Immature natural killer cell (primary cell): ENCODE measurements around the gene PRPF40A. TPM values are rescaled to one million over a fixed set of nuclear protein-coding genes. Genes with fewer than 3 reads are reported as not detected.
A peak's percentile ranks its signal among the peaks of the same experiment; 100 is the strongest.
"Not testable (repeated sequence)": the region's sequence is repeated elsewhere in the genome, so short reads cannot be mapped to it uniquely, and the experiment has no call there.

Experiments
- DNase-seq, 3 donors: peaks; one replicate each; pipeline ENCODE4 v3.0.0; 2022; ENCODE audit warnings: mixed read lengths in 1 of 3
- H3K27ac Mint-ChIP-seq, 6 donors: one replicate each; pipeline ENCODE4 v1.8.0; 2020; ENCODE audit warnings: mixed read lengths in 6 of 6, mild to moderate bottlenecking in 5 of 6, inconsistent platforms in 4 of 6, moderate library complexity in 3 of 6
- H3K27me3 Mint-ChIP-seq, 3 donors: one replicate each; pipeline ENCODE4 v1.8.0; 2020 to 2021; ENCODE audit warnings: low read depth in 3 of 3, mild to moderate bottlenecking in 3 of 3, mixed read lengths in 3 of 3, moderate library complexity in 3 of 3, inconsistent platforms in 1 of 3
- H3K36me3 Mint-ChIP-seq, 3 donors: one replicate each; pipeline ENCODE4 v1.8.0; 2020; ENCODE audit warnings: mixed read lengths in 3 of 3, inconsistent platforms in 2 of 3, mild to moderate bottlenecking in 2 of 3
- H3K4me1 Mint-ChIP-seq, 2 donors: one replicate each; pipeline ENCODE4 v1.8.0; 2020; ENCODE audit warnings: inconsistent platforms in 2 of 2, mild to moderate bottlenecking in 2 of 2, mixed read lengths in 2 of 2, moderate library complexity in 1 of 2
- H3K4me3 Mint-ChIP-seq, 5 donors: one replicate each; pipeline ENCODE4 v1.8.0; 2020; ENCODE audit warnings: mild to moderate bottlenecking in 5 of 5, mixed read lengths in 5 of 5, inconsistent platforms in 3 of 5, moderate library complexity in 3 of 5
- H3K9me3 Mint-ChIP-seq, 6 donors: one replicate each; pipeline ENCODE4 v1.8.0; 2020; ENCODE audit warnings: mild to moderate bottlenecking in 6 of 6, mixed read lengths in 6 of 6, inconsistent platforms in 4 of 6, moderate library complexity in 3 of 6
- polyA plus RNA-seq, 3 donors: library from polyadenylated mRNA; unstranded; fragments of 300-500 nt; fragmentation: Illumina TruSeq; gene quantifications; one replicate each; pipeline ENCODE4 v1.2.3, GENCODE V29; 2021

PRPF40A gene
- 100 to 1,000 TPM in 1 of 3 donors, 10 to 100 TPM in 2; 76.1 to 132 (median 85.7) TPM for polyA plus RNA-seq

DNA sequence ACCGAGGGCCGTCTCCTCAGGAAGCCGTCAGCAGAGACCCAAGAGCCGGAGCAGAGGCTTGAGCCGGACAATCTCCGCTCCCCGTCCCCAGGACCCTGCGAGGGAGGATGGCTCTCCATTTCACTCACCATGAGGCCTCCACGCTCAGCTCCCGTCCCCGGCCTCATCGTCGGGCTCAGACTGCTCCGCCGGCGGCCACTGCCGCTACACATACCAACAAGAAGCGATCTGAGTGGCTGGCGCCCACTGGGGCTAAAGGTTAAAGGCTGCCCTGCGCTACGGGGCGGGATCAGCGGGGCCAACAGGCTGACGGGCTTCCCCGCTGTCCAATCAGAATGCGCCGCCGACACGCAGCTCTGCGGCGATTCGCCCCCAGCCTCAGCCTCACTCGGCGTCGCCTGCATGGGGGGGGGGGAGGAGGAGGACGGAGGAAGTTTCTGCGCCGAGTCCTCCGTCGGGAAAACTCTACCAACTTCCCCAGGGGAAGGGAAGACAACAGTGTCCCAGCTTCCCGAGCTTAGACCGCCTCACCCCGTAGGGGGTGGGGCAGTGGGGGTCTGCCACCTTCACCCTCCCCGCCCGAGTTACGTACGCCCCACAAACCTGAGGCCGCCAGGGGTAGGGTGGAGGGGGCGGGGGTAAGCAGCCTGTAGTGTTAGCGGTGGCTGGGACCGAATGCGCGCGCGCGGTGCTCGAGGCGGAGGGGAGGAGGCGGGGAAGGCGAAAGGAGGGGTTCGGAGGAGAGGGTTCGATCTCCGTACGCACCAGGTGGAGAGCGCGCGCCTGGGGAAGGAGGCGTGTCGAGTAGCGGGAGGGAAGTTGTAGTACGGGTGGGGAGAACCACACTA is at the start of gene PRPF40A:
Gene PRPF40A (minus strand): TSS at position 234 of the 848 bp plus-strand sequence. CDS start 22 bp downstream, at position 212.
- Mint-ChIP-seq H3K36me3 (no peaks in the 10 kb centered on the region), H3K4me1 (peaks cover 44 to 81% of the 10 kb centered on the region in 2 donors)

DNA sequence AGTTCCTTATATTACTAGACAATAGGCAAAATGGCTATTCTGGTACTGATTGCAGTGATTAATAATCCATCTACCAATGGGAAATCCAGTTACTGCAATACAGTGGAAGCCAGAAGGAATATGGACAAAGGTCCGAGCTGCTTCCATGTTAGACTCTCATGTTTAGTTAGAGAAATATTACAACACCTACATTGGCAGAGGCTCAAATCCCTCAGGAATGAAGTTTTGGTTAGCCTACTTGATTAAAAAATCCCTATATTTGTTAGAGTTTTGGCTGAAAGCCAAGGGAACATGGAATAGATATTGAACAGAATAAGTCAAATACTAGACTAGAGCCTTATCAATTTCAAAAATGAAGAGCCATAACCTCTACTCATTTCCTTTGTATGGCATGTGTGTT is 49.7 kb upstream of the PRPF40A start:
- no peaks in the 10 kb centered on the region for H3K4me1 Mint-ChIP-seq
- H3K27ac Mint-ChIP-seq = no peak overlapping the region
- peaks cover 0 to 18% (median 4%) of the 10 kb centered on the region in 3 donors for H3K36me3 Mint-ChIP-seq
- peaks cover 0 to 3% (median 0%) of the 10 kb centered on the region in 3 donors for H3K27me3 Mint-ChIP-seq
- DNase-seq = no peak
- H3K9me3 Mint-ChIP-seq = no peaks in the 10 kb centered on the region
- no peak overlapping the region for H3K4me3 Mint-ChIP-seq

More for the DNA sequence above, at the start of gene PRPF40A:
- Mint-ChIP-seq H3K9me3 (no peaks in the 10 kb centered on the region), H3K27me3 (peaks cover 19 to 24% (median 23%) of the 10 kb centered on the region in 3 donors), H3K27ac (peak within 1 kb of the TSS; percentile 96 to 98 (median 96)), H3K4me3 (peak within 1 kb of the TSS; percentile 94 to 99 (median 98))
- peak; percentile 98 to 99 (median 98) for DNase-seq

DNA sequence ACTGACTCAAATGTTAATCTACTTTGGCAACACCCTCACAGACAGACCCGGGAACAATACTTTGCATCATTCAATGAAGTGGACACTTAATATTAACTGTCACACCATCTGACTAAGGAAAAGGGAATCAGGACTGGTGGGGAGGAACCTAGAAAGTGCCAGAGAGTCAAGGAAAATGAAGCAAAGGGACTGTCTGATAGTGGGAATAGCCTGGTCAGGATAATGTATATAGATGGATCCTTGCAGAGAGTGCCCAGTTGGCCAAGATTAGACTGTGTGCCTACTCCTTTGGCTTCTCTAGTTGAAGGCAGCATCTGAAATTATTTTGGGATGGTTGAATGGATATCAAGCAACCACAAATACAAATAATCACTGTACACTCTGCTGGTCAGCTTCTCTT is 46.4 kb upstream of the PRPF40A start:
- Mint-ChIP-seq H3K36me3 (peaks cover 8 to 15% (median 9%) of the 10 kb centered on the region in 3 donors), H3K4me3 (no peak overlapping the region), H3K27ac (no peak overlapping the region), H3K9me3 (no peaks in the 10 kb centered on the region), H3K4me1 (no peaks in the 10 kb centered on the region), H3K27me3 (no peaks in the 10 kb centered on the region)
- DNase-seq = no peak

DNA sequence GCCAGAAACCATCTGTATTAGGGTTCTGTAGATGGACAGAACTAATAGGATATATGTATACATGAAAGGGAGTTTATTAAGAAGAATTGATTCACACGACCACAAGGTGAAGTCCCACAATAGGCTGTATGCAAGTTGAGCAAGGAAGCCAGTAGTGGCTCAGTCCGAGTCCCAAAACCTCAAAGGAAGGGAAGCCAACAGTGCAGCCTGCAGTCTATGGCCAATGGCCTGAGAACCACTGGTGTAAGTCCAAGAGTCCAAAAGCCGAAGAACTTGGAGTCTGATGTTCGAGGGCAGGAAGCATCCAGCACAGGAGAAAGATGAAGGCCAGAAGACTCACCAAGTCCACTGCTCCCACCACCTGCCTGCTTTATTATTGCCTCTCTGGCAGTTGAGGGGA is 45.9 kb upstream of the PRPF40A start:
- peaks cover 8 to 14% (median 10%) of the 10 kb centered on the region in 3 donors for H3K36me3 Mint-ChIP-seq
- not testable (repeated sequence) for H3K4me3 Mint-ChIP-seq, DNase-seq, H3K9me3 Mint-ChIP-seq, H3K27me3 Mint-ChIP-seq, H3K4me1 Mint-ChIP-seq, H3K27ac Mint-ChIP-seq

DNA sequence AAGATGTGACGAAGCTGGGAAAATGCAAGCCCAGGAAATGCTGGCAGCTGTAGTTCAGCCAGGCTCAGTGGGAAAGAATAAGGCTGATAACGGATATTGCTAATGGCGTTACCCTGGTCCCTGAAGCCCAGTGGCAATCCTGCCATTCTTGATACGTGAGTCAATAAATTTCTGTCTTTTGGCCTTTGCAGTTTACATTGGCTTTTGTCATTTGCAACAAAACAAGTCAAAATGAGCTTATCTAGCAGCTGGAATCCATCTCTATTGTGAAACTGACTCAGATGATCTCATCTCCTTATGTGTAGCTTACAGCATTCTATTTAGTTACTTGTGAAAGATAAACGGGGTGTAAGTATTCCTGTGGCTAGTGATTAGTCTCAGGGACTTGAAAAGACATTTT is 44.9 kb upstream of the PRPF40A start:
- no peak for DNase-seq
- Mint-ChIP-seq H3K27ac (no peak overlapping the region), H3K36me3 (peaks cover 8 to 14% (median 10%) of the 10 kb centered on the region in 3 donors), H3K27me3 (no peaks in the 10 kb centered on the region), H3K4me3 (no peak overlapping the region), H3K4me1 (no peaks in the 10 kb centered on the region), H3K9me3 (no peaks in the 10 kb centered on the region)

DNA sequence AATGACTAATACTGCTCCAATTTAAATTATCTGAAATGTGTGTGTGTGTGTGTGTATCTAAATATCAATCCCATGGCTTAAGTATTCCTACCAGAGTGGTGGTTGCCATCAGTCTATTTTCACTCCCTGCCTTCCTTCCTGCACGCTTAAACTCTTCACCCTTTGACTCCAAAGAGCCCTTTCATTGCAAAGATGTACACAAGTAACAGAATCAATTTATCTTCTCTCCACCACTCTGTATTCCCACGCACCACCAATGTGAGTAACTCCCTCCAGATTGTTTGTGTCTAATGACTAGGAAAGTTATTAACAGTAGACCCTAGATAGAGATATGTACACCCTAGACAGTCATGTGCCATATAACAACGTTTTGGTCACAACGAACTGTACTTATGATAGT is 44.0 kb upstream of the PRPF40A start:
- no peaks in the 10 kb centered on the region for H3K9me3 Mint-ChIP-seq
- H3K4me3 Mint-ChIP-seq = no peak overlapping the region
- H3K36me3 Mint-ChIP-seq = peaks cover 8 to 17% (median 17%) of the 10 kb centered on the region in 3 donors
- H3K27ac Mint-ChIP-seq = peak overlapping the region in 1 of 6 donors; percentile 60
- H3K27me3 Mint-ChIP-seq = no peaks in the 10 kb centered on the region
- no peaks in the 10 kb centered on the region for H3K4me1 Mint-ChIP-seq
- DNase-seq = no peak

DNA sequence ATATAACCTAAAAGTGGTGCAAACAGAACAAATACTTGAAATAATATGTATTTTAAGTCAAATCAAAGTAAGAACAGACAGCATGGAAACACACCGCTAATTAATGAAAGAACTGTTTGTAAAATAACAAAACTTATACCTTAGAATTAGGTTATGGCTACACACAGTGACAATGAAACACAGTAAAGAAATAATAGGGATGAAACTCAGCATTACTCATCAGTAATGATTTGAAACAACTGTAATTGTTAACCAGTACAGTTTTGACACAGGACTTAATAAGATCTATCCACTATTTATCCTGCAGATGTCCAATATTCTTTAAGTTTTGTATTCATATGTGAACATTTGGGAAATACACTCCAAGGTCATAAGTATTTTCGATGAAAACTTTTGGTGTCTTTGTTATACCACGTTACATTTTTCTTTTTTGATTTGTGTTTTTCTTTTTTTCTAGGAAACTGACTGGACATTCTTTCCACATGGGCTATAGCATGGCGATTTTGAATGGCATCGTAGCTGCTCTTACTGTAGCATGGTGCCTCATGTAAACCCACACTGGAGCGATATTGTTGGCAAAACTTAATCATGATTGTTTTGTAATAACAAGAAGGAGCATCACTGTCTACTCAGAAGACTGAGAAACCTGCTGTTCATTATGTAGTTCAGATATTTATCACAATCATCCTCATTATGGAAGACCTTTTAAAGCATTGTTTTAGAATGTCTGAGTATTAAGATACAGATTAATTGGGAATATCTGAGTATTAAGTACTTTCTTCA is 42.2 kb upstream of the PRPF40A start:
- Mint-ChIP-seq H3K9me3 (no peaks in the 10 kb centered on the region), H3K27me3 (no peaks in the 10 kb centered on the region), H3K4me1 (peaks cover 0 to 5% of the 10 kb centered on the region in 2 donors), H3K36me3 (peaks cover 13 to 27% (median 25%) of the 10 kb centered on the region in 3 donors), H3K27ac (peak overlapping the region in 1 of 6 donors; percentile 42), H3K4me3 (no peak overlapping the region)
- no peak for DNase-seq

DNA sequence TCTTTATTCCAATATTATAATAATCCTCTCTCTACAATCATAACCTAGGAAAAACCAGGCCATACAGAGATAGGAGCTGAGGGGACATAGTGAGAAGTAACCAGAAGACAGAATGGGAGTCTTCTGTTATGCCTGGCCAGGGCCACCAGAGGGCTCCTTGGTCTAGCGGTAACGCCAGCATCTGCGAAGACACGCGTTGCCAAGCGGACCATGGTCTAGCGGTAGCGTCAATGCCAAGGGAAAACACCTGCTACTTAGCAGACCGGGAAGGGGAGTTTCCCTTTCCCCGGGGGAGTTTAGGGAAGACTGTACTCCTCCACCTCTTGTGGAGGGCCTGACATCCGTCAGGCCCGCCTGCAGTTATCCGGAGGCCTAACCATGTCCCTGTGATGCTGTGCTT is 37.8 kb upstream of the PRPF40A start:
- H3K9me3 Mint-ChIP-seq = no peaks in the 10 kb centered on the region
- H3K4me1 Mint-ChIP-seq = peaks cover 5 to 6% of the 10 kb centered on the region in 2 donors
- peaks cover 5 to 24% (median 22%) of the 10 kb centered on the region in 3 donors for H3K36me3 Mint-ChIP-seq
- no peak overlapping the region for H3K27ac Mint-ChIP-seq
- peaks cover 0 to 2% (median 0%) of the 10 kb centered on the region in 3 donors for H3K27me3 Mint-ChIP-seq
- no peak for DNase-seq
- no peak overlapping the region for H3K4me3 Mint-ChIP-seq

DNA sequence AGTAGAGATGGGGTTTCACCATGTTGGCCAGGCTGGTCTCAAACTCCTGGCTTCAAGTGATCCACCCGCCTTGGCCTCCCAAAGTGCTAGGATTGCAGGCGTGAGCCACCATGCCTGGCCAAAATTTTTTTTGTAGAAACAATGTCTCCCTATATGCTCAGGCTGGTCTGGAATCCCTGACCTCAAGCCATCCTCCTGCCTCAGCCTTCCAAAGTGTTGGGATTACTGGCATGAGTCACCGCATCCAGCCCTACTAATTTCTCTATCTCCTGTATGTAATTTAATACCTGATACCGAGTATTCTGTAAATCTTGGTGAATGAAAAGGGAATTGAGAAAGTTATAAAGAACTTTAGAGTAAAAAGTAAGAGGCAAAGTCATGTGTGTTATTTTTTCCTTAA is 30.5 kb upstream of the PRPF40A start:
- not testable (repeated sequence) for H3K27ac Mint-ChIP-seq, H3K4me1 Mint-ChIP-seq, H3K27me3 Mint-ChIP-seq, DNase-seq, H3K36me3 Mint-ChIP-seq, H3K4me3 Mint-ChIP-seq, H3K9me3 Mint-ChIP-seq

DNA sequence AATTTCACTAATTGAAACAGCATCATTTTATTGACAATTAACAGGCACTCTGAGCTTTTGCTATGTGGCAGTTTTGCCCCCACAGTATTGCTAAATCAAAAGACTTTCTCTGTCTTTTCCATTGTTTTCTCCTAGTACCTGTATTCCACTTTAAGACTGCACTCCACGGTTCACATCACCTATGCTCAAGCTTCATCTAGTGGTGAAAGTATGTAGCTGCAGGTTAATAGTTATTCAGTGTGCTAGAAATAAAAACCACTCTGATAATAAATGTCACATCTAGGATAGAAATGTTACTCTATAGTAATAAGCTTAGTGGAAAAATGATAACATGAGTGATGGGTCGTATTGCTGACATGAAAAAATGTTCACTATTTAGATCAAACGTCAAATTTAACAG is 25.7 kb upstream of the PRPF40A start:
- H3K4me3 Mint-ChIP-seq = no peak overlapping the region
- H3K36me3 Mint-ChIP-seq = peaks cover 5 to 11% (median 6%) of the 10 kb centered on the region in 3 donors
- no peak for DNase-seq
- H3K27ac Mint-ChIP-seq = peak overlapping the region in 1 of 6 donors; percentile 26
- peaks cover 0 to 2% of the 10 kb centered on the region in 2 donors for H3K4me1 Mint-ChIP-seq
- H3K9me3 Mint-ChIP-seq = no peaks in the 10 kb centered on the region
- H3K27me3 Mint-ChIP-seq = peaks cover 0 to 1% (median 0%) of the 10 kb centered on the region in 3 donors

DNA sequence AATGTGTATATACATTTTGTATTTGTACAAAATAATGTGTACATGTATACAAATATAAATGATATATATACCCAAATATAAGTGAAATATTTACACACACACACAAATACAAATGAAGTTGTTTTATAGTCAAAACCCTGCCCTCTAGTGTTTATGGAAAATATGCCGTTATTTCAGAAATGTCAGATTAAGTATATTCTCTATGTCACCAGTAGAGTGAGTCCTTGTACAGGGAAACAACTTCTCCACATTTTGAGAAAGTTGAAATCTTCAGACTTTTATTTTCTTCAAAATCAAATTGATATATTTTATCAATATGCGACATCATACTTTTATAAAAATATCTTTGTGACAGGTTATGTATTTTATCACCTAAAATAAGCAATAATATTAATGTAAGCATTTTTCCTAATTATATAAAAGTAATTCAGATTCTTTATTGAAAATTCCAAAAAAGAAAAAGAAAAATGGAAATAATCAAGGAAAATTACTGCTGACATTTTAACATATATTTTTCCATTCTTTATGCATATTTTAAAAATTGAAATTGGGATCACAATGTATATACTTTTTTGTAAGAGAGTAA is 23.6 kb upstream of the PRPF40A start:
- H3K27ac Mint-ChIP-seq = no peak overlapping the region
- DNase-seq = peak; percentile 38 to 50 (median 39)
- peaks cover 0 to 2% of the 10 kb centered on the region in 2 donors for H3K4me1 Mint-ChIP-seq
- H3K36me3 Mint-ChIP-seq = peaks cover 14 to 26% (median 22%) of the 10 kb centered on the region in 3 donors
- peaks cover 0 to 1% (median 0%) of the 10 kb centered on the region in 3 donors for H3K27me3 Mint-ChIP-seq
- no peak overlapping the region for H3K4me3 Mint-ChIP-seq
- no peaks in the 10 kb centered on the region for H3K9me3 Mint-ChIP-seq

DNA sequence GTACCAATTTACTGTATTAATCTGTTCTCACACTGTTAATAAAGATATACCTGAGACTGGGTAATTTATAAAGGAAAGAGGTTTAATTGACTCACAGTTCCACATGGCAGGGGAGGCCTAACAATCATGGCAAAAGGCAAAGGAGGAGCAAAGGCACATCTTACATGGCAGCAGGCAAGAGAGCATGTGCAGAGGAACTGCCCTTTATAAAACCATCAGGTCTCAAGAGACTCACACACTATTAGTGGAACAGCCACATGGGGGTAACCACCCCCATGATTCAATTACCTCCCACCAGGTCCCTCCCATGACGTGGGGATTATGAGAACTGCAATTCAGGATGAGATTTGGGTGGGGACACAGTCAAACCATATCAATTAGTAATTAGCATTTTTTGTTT is 22.4 kb upstream of the PRPF40A start:
- H3K4me3 Mint-ChIP-seq, DNase-seq, H3K4me1 Mint-ChIP-seq, H3K9me3 Mint-ChIP-seq, H3K27me3 Mint-ChIP-seq: not testable (repeated sequence)
- Mint-ChIP-seq H3K27ac (peak overlapping the region in 2 of 6 donors; percentile 32 to 58), H3K36me3 (peaks cover 14 to 22% (median 22%) of the 10 kb centered on the region in 3 donors)

DNA sequence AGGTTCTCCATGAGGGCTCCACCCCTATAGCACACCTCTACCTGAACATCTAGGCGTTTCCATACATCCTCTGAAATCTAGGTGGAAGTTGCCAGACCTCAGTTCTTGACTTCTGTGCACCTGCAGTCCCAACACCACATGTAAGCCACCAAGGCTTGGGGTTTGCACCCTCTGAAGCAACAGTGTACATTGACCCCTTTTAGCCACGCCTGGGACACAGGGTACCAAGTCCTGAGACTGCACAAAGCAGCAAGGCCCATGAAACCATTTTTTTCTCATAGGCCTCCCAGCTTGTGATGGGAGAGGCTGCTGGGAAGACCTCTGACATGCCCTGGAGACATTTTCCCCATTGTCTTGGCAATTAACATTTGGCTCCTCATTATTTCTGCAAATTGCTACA is 21.2 kb upstream of the PRPF40A start:
- DNase-seq = no peak
- H3K27me3 Mint-ChIP-seq = peaks cover 0 to 1% (median 0%) of the 10 kb centered on the region in 3 donors
- H3K9me3 Mint-ChIP-seq = no peaks in the 10 kb centered on the region
- H3K4me1 Mint-ChIP-seq = peaks cover 0 to 5% of the 10 kb centered on the region in 2 donors
- H3K27ac Mint-ChIP-seq = peak overlapping the region in 1 of 6 donors; percentile 19
- peaks cover 14 to 22% (median 22%) of the 10 kb centered on the region in 3 donors for H3K36me3 Mint-ChIP-seq
- no peak overlapping the region for H3K4me3 Mint-ChIP-seq
